HepG2 (cell line): ENCODE results near the gene CIAO3. TPM values are rescaled to one million over a fixed set of nuclear protein-coding genes. Genes with fewer than 3 reads are reported as not detected.

Source experiments
- ATAC-seq: fragments of 200-7000 bp; cut with Tn5 transposase; 3 replicates; pipeline ENCODE4 v1.9.1; 2020; ENCODE audit warnings: mild to moderate bottlenecking, moderate library complexity
- BruUV-seq: library from RNA; stranded (reverse); fragments of 400-500 nt; replicated peaks from 2 replicates; lab custom pipeline; 2021; lab: Mats Ljungman, UMichigan
- CTCF ChIA-PET: fragments of 300-600 bp; formaldehyde crosslinking; extraction: SDS; loops from one replicate; lab custom pipeline; 2021; ENCODE audit warnings: low total read pairs, inconsistent platforms, low intra/inter-chr PET ratio; lab: Yijun Ruan, JAX
- POLR2A ChIA-PET: fragments of 350-600 bp; sonication (Branson Sonifier 250); formaldehyde crosslinking; loops from one replicate; lab custom pipeline; 2020; ENCODE audit warnings: antibody characterized with exemption, inconsistent platforms; lab: Yijun Ruan, JAX
- DNase-seq: peaks from one replicate; pipeline ENCODE4 v3.0.0-alpha.2; 2015; ENCODE audit warnings: low spot score
- FAIRE-seq: peaks from 3 replicates; lab custom pipeline; 2011; peaks lifted over from hg19 to GRCh38; lab: Jason Lieb, UNC
- H2AFZ ChIP-seq: one replicate; pipeline ENCODE4 v1.6.1; 2011; ENCODE audit warnings: low read length, inconsistent platforms
- H3K27ac ChIP-seq: fragments of 300-600 bp; 3 replicates; pipeline ENCODE4 v1.8.0; 2011; ENCODE audit warnings: mixed run types, mild to moderate bottlenecking, mixed read lengths, low read length, inconsistent platforms; ENCODE audit not compliant: insufficient read depth; ENCODE audit errors: extremely low read length
- H3K27me3 ChIP-seq, 2 experiments: fragments of 200-600 bp in 1 of 2; 2 replicates in 1 of 2; 3 replicates in 1 of 2; pipeline versions ENCODE4 v1.6.0 to v1.8.0; 2011; ENCODE audit warnings: low read length in 2 of 2, mild to moderate bottlenecking in 2 of 2, moderate library complexity in 2 of 2, inconsistent platforms in 1 of 2; ENCODE audit not compliant: insufficient read depth in 2 of 2, control insufficient read depth in 1 of 2
- H3K36me3 ChIP-seq, 2 experiments: fragments of 200-600 bp in 1 of 2; replicated peaks in 1 of 2; 2 replicates in 1 of 2; 3 replicates in 1 of 2; pipeline versions ENCODE4 v1.5.1 to v1.8.0; 2011; ENCODE audit warnings: low read length in 2 of 2, inconsistent platforms in 1 of 2; ENCODE audit not compliant: insufficient read depth in 2 of 2, control insufficient read depth in 1 of 2
- H3K4me1 ChIP-seq: 2 replicates; pipeline ENCODE4 v1.5.1; 2012; ENCODE audit warnings: low read length, inconsistent platforms; ENCODE audit not compliant: insufficient read depth
- H3K4me2 ChIP-seq: 2 replicates; pipeline ENCODE4 v1.6.0; 2011; ENCODE audit warnings: low read depth, low read length, inconsistent platforms
- H3K4me3 ChIP-seq, 3 experiments: fragments of 200-600 bp in 1 of 3; sonication (generic), shearing (Covaris generic) in 1 of 3; replicated peaks in 1 of 3; 2 replicates each; pipeline ENCODE4 v1.5.1; 2011 to 2016; ENCODE audit warnings: low read length in 3 of 3, inconsistent platforms in 2 of 3, low read depth in 2 of 3, mild to moderate bottlenecking in 2 of 3, control low read depth in 1 of 3, mixed read lengths in 1 of 3; ENCODE audit not compliant: insufficient read depth in 1 of 3
- H3K79me2 ChIP-seq: one replicate; pipeline ENCODE4 v1.6.1; 2011; ENCODE audit warnings: low read length, inconsistent platforms; ENCODE audit not compliant: insufficient read depth
- H3K9ac ChIP-seq: 2 replicates; pipeline ENCODE4 v1.6.0; 2011; ENCODE audit warnings: mild to moderate bottlenecking, low read depth, low read length, inconsistent platforms; ENCODE audit not compliant: insufficient read depth
- H3K9me3 ChIP-seq: 2 replicates; pipeline ENCODE4 v1.5.1; 2012; ENCODE audit warnings: mild to moderate bottlenecking, low read length
- H4K20me1 ChIP-seq: 2 replicates; pipeline ENCODE4 v1.6.0; 2011; ENCODE audit warnings: inconsistent platforms, mild to moderate bottlenecking, low read length, moderate library complexity; ENCODE audit not compliant: insufficient read depth
- AHR ChIP-seq: IDR thresholded peaks from 2 replicates; pipeline ENCODE4 v1.6.1; 2018; ENCODE audit warnings: missing genetic modification reagents, missing compliant biosample characterization
- CCAR2 ChIP-seq: fragments of 200-400 bp; formaldehyde crosslinking; optimal IDR thresholded peaks from 2 replicates; pipeline ENCODE3; 2018; ENCODE audit warnings: low read depth, mild to moderate bottlenecking, low read length, moderate library complexity
- MED8 ChIP-seq: sonication (generic); formaldehyde crosslinking; IDR thresholded peaks from 2 replicates; pipeline ENCODE4 v1.8.1; 2023; ENCODE audit warnings: mild to moderate bottlenecking, missing genetic modification reagents; ENCODE audit not compliant: insufficient replicate concordance
- RAD21 ChIP-seq: fragments of 450-650 bp; formaldehyde crosslinking; IDR thresholded peaks from 2 replicates; pipeline ENCODE4 v1.5.0; 2020; ENCODE audit warnings: mild to moderate bottlenecking
- RAD51 ChIP-seq: fragments of 450-650 bp; IDR thresholded peaks from 2 replicates; pipeline ENCODE4 v1.6.1; 2016; ENCODE audit warnings: borderline replicate concordance
- ZNF121 ChIP-seq: sonication (generic); formaldehyde crosslinking; IDR thresholded peaks from 2 replicates; pipeline ENCODE4 v1.5.0; 2020; ENCODE audit warnings: mild to moderate bottlenecking, missing genetic modification reagents
- ZNF839 ChIP-seq: sonication (generic); formaldehyde crosslinking; IDR thresholded peaks from 2 replicates; pipeline ENCODE4 v1.4.0; 2020; ENCODE audit warnings: missing genetic modification reagents, mild to moderate bottlenecking, borderline replicate concordance
- WGBS: methylation state at CpG from one replicate; pipeline ENCODE4 v1.1.6; 2017; ENCODE audit warnings: low lambda C conversion rate; 5-methylcytosine and 5-hydroxymethylcytosine counted together
- in situ Hi-C: cut with HindIII; loops from 2 replicates; pipeline ENCODE4 v1.10.0; 2017; ENCODE audit warnings: low pct_unique_long_range_greater_than_20kb; ENCODE audit not compliant: extremely low pct_ligation_motif_present
- intact Hi-C: fragments of 100-400 bp; cut with micrococcal nuclease; formaldehyde crosslinking; loops from one replicate; pipeline ENCODE4 v1.10.0; 2022; ENCODE audit not compliant: unreplicated experiment
- polyA plus RNA-seq, 8 experiments: library from polyadenylated mRNA; depleted of rRNA in 3 of 8; stranded (reverse) in 7 of 8; unstranded in 1 of 8; fragments of >200 nt; fragmentation: Illumina TruSeq in 4 of 8; extraction: Trizol in 4 of 8; gene quantifications; 2 replicates each; pipeline versions ENCODE4 v1.2.1 to v1.2.3, GENCODE V29; 2011 to 2016; ENCODE audit warnings: low read depth in 4 of 8, missing spikeins in 1 of 8, mixed read lengths in 1 of 8; ENCODE audit not compliant: insufficient read depth in 1 of 8
- total RNA-seq, 5 experiments: library from RNA; depleted of rRNA; stranded (reverse); fragments of >200 nt; fragmentation: Illumina TruSeq; extraction: Trizol; gene quantifications; 2 replicates each; pipeline ENCODE4 v1.2.3, GENCODE V29; 2016; ENCODE audit warnings: low read depth in 1 of 5
- TF ChIP-seq, protein P1 (sequence below), 2 experiments: fragments of 450-650 bp in 1 of 2; sonication (generic) in 1 of 2; formaldehyde crosslinking; IDR thresholded peaks; 2 replicates each; pipeline versions ENCODE4 v1.5.0 to v1.8.0; 2020 to 2022; ENCODE audit warnings: mild to moderate bottlenecking in 1 of 2, missing genetic modification reagents in 1 of 2

CIAO3 gene
- total and polyA plus RNA-seq, 2 of the 13 experiments (the other 11 are each of a cell fraction or from before 2014, with no cell fraction given): 21.7 to 25.0 TPM

DNA sequence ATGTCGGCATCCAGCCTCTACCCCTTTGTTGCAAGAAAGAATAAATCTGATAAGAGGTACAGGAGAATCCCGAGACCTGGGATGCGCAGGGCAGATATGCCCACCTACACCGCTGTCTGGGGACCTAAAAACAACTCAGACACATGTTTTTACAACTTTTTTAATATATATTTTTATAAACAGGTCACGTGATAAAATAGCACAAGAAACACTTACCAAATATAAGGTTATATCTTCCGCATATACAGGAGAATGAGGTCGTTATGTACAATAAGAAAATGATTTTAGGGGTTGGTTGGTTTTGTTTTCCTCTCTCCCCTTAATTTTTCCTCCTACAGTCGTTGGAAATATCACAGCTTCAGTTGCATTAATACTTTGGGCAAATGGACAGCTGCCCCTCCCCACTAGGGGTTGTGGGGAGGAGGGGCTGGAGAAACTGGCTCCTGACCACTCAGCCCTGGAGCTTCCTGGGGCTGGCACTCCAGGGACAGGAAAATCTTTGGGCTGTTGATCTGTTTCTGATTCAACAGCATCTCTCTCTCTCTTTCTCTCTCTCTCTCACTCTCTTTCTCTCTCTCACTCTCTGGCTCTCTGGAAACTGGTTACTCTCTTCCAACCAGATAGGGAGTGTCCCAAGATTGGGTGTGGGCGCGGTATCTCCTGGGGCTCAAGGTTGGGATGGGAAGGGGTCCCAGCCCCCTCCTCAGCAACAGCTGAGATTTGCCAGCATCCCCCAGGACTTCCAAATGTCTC lies 48.3 kb downstream of the CIAO3 start:
- FAIRE-seq (no peak), DNase-seq (no peak), ATAC-seq (no peak)
- Histone ChIP-seq H3K9ac (no peak overlapping the region), H3K4me2 (no peak overlapping the region), H3K9me3 (no peaks in the 10 kb centered on the region), H3K79me2 (peaks cover 2% of the 10 kb centered on the region), H3K27me3 (peaks cover 7 to 30% of the 10 kb centered on the region in 2 experiments), H2AFZ (no peak overlapping the region), H3K36me3 (0 out of 5 replicates have a peak, but pooled peaks cover 0 to 1% of the 10 kb centered on the region in 2 experiments), H3K27ac (no peak overlapping the region), H3K4me1 (peaks cover 26% of the 10 kb centered on the region), H3K4me3 (no peak overlapping the region), H4K20me1 (no peaks in the 10 kb centered on the region)
- intact Hi-C loops (no loop called here), in situ Hi-C loops (no loop called here)
- ChIA-PET POLR2A (no interaction called here), CTCF (no interaction called here)
- no TSS peak for BruUV-seq
- TF ChIP-seq MED8: no peak
- no peak for TF ChIP-seq RAD21 (CRISPR knock-in tag)
- no peak for TF ChIP-seq CCAR2
- TF ChIP-seq AHR: no peak
- peak; percentile 68 for TF ChIP-seq RAD51
- no peak for TF ChIP-seq ZNF839 (CRISPR knock-in tag)
- TF ChIP-seq, protein P1, sequence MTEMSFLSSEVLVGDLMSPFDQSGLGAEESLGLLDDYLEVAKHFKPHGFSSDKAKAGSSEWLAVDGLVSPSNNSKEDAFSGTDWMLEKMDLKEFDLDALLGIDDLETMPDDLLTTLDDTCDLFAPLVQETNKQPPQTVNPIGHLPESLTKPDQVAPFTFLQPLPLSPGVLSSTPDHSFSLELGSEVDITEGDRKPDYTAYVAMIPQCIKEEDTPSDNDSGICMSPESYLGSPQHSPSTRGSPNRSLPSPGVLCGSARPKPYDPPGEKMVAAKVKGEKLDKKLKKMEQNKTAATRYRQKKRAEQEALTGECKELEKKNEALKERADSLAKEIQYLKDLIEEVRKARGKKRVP (CRISPR knock-in tag; IDR thresholded peaks at IDR 0.05): no peak
- no peak for TF ChIP-seq ZNF121
- WGBS: 29% methylated on average over 10 of the region's 10 CpGs
